CD4-positive, alpha-beta T cell (primary cell): Measurements from ENCODE around the gene PRSS50. TPM values are rescaled to one million over a fixed set of nuclear protein-coding genes. Genes with fewer than 3 reads are reported as not detected.

Source experiments
- ATAC-seq: fragments of 200-7000 bp; cut with Tn5 transposase; one replicate; pipeline ENCODE4 v1.10.0; 2022; ENCODE audit warnings: mild to moderate bottlenecking; ENCODE audit not compliant: poor library complexity
- CTCF ChIA-PET: fragments of 350-600 bp; sonication (Branson Sonifier 250); formaldehyde crosslinking; loops from one replicate; lab custom pipeline; 2021; ENCODE audit warnings: antibody characterized with exemption, inconsistent platforms; lab: Charles Lee
- POLR2A ChIA-PET: fragments of 350-600 bp; sonication (Branson Sonifier 250); formaldehyde crosslinking; loops from one replicate; lab custom pipeline; 2021; ENCODE audit warnings: antibody characterized with exemption, inconsistent platforms; lab: Charles Lee
- DNase-seq, 14 experiments: peaks; one replicate each; pipeline ENCODE4 v3.0.0-alpha.2; 2013 to 2020; ENCODE audit warnings: mixed read lengths in 2 of 14
- H3K27ac ChIP-seq, 2 donors: one replicate each; pipeline versions ENCODE4 v1.5.1 to v1.7.0; 2013; ENCODE audit warnings: low read length in 2 of 2, low read depth in 1 of 2, mild to moderate bottlenecking in 1 of 2
- H3K27me3 ChIP-seq, 2 experiments: 1 replicate in 1 of 2; 2 replicates in 1 of 2; pipeline versions ENCODE4 v1.6.1 to v1.7.0; 2013; ENCODE audit warnings: low read length in 2 of 2, control low read depth in 1 of 2, mild to moderate bottlenecking in 1 of 2, moderate library complexity in 1 of 2; ENCODE audit not compliant: insufficient read depth in 2 of 2, control insufficient read depth in 1 of 2
- H3K36me3 ChIP-seq: one replicate; pipeline ENCODE4 v1.6.1; 2013; ENCODE audit warnings: low read length, control low read depth; ENCODE audit not compliant: insufficient read depth
- H3K4me1 ChIP-seq: one replicate; pipeline ENCODE4 v1.6.1; 2013; ENCODE audit warnings: low read length, control low read depth; ENCODE audit not compliant: insufficient read depth
- H3K4me3 ChIP-seq: one replicate; pipeline ENCODE4 v1.5.1; 2013; ENCODE audit warnings: mild to moderate bottlenecking, low read length, moderate library complexity
- H3K9me3 ChIP-seq, 2 experiments: 1 replicate in 1 of 2; 2 replicates in 1 of 2; pipeline versions ENCODE4 v1.6.1 to v1.7.0; 2013; ENCODE audit warnings: low read length in 2 of 2, mild to moderate bottlenecking in 2 of 2, control low read depth in 1 of 2, moderate library complexity in 1 of 2; ENCODE audit not compliant: control insufficient read depth in 1 of 2, insufficient read depth in 1 of 2
- H3K27ac Mint-ChIP-seq: one replicate; pipeline ENCODE4 v1.8.0; 2020; ENCODE audit warnings: mixed read lengths
- H3K27me3 Mint-ChIP-seq: one replicate; pipeline ENCODE4 v1.8.0; 2021; ENCODE audit warnings: mixed read lengths
- H3K36me3 Mint-ChIP-seq: one replicate; pipeline ENCODE4 v1.8.0; 2021; ENCODE audit warnings: low read depth, mixed read lengths
- H3K4me1 Mint-ChIP-seq: one replicate; pipeline ENCODE4 v1.8.0; 2021; ENCODE audit warnings: low read depth, mixed read lengths
- H3K4me3 Mint-ChIP-seq: one replicate; pipeline ENCODE4 v1.8.0; 2020; ENCODE audit warnings: mild to moderate bottlenecking, mixed read lengths
- H3K9me3 Mint-ChIP-seq: one replicate; pipeline ENCODE4 v1.8.0; 2020; ENCODE audit warnings: mixed read lengths
- CTCF ChIP-seq: fragments of 200-600 bp; IDR thresholded peaks from one replicate; pipeline ENCODE4 v1.8.0; 2022; ENCODE audit warnings: antibody characterized with exemption, mild to moderate bottlenecking
- intact Hi-C, 2 experiments: fragments of 100-400 bp; cut with DNase I in 1 of 2; cut with micrococcal nuclease in 1 of 2; formaldehyde crosslinking; loops; one replicate each; pipeline versions ENCODE4 v1.15.1 to v1.9.0; 2023 to 2025; cut with DNase I, micrococcal nuclease
- total RNA-seq, 174 experiments: library from RNA in 2 of 174; stranded (reverse) in 2 of 174; gene quantifications; one replicate each; pipeline ENCODE4 v1.2.3 and lab custom pipeline; 2021 to 2026

The PRSS50 gene
- total RNA-seq, 2 experiments from 2014 or later = not detected

GRCh38 chr3:46736006-46736872 lies 18.6 kb upstream of the PRSS50 start:
- H3K27me3 Mint-ChIP-seq = peaks cover 8% of the 10 kb centered on the region
- ATAC-seq (no peak), DNase-seq (no peak)
- Histone ChIP-seq H3K27ac (no peak overlapping the region), H3K36me3 (no peaks in the 10 kb centered on the region), H3K4me3 (no peak overlapping the region), H3K27me3 (peaks cover 0 to 4% of the 10 kb centered on the region in 2 experiments), H3K4me1 (no peaks in the 10 kb centered on the region), H3K9me3 (no peaks in the 10 kb centered on the region)
- CTCF ChIA-PET = no interaction called here
- TF ChIP-seq CTCF = no peak
- no peak overlapping the region for H3K4me3 Mint-ChIP-seq
- no peak overlapping the region for H3K27ac Mint-ChIP-seq
- H3K36me3 Mint-ChIP-seq = no peaks in the 10 kb centered on the region
- intact Hi-C loops = no loop called here
- H3K9me3 Mint-ChIP-seq = no peaks in the 10 kb centered on the region
- H3K4me1 Mint-ChIP-seq = no peaks in the 10 kb centered on the region
- POLR2A ChIA-PET = no interaction called here

- Histone ChIP-seq H3K27me3 (peaks cover 0 to 4% of the 10 kb centered on the region in 2 experiments), H3K27ac (no peak overlapping the region), H3K36me3 (no peaks in the 10 kb centered on the region), H3K4me1 (no peaks in the 10 kb centered on the region), H3K9me3 (no peaks in the 10 kb centered on the region), H3K4me3 (no peak overlapping the region)
- TF ChIP-seq CTCF = no peak
- no peak for ATAC-seq
- DNase-seq = no peak
- Mint-ChIP-seq H3K4me1 (no peaks in the 10 kb centered on the region), H3K27ac (no peak overlapping the region), H3K36me3 (no peaks in the 10 kb centered on the region), H3K9me3 (no peaks in the 10 kb centered on the region), H3K27me3 (peaks cover 8% of the 10 kb centered on the region), H3K4me3 (no peak overlapping the region)
- intact Hi-C loops = no loop called here
- POLR2A ChIA-PET = no interaction called here
- CTCF ChIA-PET = no interaction called here
Measured at GRCh38 chr3:46734773-46735172, 17.1 kb upstream of the PRSS50 start.

- Histone ChIP-seq H3K36me3 (no peaks in the 10 kb centered on the region), H3K27me3 (peaks cover 0 to 4% of the 10 kb centered on the region in 2 experiments), H3K27ac (no peak overlapping the region), H3K9me3 (no peaks in the 10 kb centered on the region), H3K4me3 (no peak overlapping the region), H3K4me1 (no peaks in the 10 kb centered on the region)
- no peak overlapping the region for H3K4me3 Mint-ChIP-seq
- no peak for TF ChIP-seq CTCF
- peaks cover 14% of the 10 kb centered on the region for H3K27me3 Mint-ChIP-seq
- ChIA-PET POLR2A (no interaction called here), CTCF (no interaction called here)
- H3K27ac Mint-ChIP-seq = no peak overlapping the region
- H3K9me3 Mint-ChIP-seq = no peaks in the 10 kb centered on the region
- DNase-seq (no peak), ATAC-seq (no peak)
- no peaks in the 10 kb centered on the region for H3K36me3 Mint-ChIP-seq
- H3K4me1 Mint-ChIP-seq = no peaks in the 10 kb centered on the region
- intact Hi-C loops = no loop called here
Measured at GRCh38 chr3:46733026-46733800, 15.5 kb upstream of the PRSS50 start.
